GM19463 (cell line): ENCODE measurements around the gene ZBTB20.

ENCODE experiments used
- ATAC-seq: cut with Tn5 transposase; IDR thresholded peaks from one replicate; pipeline ENCODE4 v1.9.1; 2021; ENCODE audit warnings: mild to moderate bottlenecking, moderate library complexity; ENCODE audit not compliant: unreplicated experiment

The ZBTB20 gene

DNA sequence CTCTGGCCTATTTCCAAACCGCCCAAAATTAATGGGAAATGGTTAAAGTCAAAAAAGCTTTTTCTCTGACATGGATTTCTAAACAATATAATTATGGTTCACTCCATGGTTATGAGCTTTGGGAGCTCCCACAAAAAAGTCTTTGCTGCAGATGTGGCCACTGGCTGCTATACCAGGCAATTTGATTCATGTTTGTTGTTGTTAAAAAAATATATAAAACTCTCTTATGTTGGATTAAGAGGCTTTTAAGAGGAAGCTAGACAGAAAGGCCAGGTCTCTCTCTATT lies 594.6 kb downstream of the ZBTB20 start:
- ATAC-seq = no peak

DNA sequence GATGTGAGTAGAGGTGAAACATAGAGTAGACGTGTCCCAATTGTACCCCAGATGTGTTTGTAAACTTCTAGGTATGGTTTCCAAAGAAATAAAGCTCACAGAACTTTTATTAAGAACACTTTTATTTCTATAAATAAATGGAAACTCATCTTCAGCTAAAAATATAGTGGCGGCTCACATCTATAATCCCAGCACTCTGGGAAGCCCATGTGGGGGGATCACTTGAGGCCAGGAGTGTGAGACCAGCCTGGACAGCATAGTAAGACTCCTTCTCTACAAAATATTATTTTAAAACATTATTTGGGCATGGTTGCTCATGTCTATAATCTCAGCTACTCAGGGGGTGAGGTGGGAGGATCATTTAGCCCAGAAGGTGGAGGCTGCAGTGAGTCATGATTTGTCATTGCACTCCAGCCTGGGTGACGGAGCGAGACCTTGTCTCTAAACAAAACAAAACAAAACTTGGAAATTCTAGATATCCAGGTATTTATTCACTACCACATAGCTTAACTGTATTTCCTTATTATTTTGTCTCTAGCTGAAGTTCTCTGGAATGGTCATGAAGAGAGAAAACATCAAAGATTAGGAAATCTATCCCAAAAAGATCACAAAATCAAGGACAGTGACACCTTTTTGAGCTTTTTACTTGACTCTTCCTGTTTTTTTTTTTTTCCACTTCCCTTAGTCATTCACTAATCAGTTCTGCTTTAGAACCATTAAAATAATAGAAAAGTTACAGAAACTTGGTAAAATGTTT lies 595.1 kb downstream of the ZBTB20 start:
- ATAC-seq = no peak

DNA sequence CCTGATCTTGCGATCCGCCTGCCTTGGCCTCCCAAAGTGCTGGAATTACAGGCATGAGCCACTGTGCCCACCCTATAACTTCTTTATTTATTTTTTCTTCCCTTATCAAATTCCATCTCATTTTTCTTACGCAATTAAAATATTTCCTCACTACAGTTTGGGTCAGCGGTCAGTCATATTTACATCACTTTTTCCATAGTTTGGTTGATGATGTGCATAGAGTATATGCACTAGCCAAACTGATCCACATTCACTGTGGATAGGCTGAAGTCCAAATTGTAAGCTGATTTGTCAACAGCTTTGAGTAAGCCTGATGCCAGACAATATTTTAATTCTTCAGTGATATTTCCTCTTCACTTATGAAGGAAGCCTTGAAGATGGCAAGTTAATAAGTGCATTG lies 596.9 kb downstream of the ZBTB20 start:
- ATAC-seq = no peak

DNA sequence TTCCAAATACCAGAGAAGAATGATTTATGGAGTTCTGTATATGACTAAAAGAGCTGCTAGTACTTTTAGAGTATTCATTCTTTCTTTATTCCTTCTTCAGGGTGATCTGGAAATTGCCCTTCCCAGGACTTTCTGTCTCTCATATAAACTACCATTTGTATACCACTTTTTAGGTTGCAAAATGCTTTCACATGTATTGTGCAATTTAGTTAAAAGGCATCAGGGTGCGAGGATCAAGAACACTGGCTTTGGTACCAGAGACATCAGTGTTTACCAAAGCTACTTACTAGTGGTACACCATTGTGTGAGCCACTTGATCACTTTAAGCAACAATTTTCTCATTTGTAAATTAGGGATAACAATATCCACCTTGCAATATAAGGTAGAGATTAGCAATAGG lies 601.9 kb downstream of the ZBTB20 start:
- no peak for ATAC-seq

DNA sequence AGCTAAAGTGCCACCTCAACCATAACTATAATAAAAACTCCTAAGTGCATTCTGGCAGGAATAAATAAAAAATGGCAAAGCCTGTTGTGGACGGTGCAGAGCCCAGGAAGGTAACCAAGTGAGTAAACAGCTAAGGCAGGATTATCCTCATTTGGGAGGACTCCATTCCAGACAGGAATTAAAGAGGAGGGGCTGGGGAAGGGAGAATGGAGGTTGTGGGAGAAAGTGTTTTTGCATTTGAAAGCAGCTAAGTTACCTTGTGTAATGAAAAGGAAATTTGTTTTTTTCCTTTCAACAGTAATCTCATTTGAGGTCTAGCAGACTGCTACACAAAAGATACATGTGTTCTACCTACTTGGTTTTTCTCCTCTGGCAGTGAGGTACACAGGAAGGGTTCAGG lies 604.7 kb downstream of the ZBTB20 start:
- ATAC-seq = no peak

DNA sequence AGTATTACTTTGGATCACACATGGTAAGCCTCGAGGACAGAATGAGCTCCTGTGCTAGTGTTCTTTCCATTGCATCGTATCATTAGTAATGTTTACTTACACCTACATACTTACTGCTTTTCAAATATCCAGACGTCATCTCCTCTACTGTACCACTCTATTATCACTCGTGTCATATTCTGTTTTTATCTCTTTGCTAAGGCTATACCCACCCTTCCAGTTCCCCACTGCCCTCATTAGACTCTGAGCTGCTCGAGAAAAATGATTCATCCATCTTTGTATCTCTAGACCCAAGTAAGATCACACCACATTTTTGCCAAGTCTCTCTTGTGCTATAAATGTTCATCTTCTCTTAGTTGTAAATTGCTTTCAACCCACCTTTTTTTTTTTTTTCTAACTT lies 607.6 kb downstream of the ZBTB20 start:
- no peak for ATAC-seq

DNA sequence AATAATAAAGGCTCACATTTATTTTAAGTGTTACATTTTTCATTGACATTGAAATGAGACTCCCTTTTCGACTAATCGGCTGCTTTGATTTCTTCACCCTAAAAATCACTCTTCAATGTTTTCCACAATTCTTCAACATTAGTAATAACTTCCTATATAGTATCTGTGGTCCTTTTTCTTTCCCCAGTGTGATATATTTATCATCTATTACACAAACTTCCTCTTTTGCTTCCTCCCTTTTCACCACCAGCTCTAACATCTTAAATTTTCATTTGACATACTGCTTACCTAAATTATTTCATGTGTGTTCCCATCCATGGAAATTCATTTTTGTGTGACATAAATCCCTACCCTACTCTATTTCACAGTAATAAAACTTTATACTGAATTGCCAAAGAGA lies 608.9 kb downstream of the ZBTB20 start:
- ATAC-seq = no peak

DNA sequence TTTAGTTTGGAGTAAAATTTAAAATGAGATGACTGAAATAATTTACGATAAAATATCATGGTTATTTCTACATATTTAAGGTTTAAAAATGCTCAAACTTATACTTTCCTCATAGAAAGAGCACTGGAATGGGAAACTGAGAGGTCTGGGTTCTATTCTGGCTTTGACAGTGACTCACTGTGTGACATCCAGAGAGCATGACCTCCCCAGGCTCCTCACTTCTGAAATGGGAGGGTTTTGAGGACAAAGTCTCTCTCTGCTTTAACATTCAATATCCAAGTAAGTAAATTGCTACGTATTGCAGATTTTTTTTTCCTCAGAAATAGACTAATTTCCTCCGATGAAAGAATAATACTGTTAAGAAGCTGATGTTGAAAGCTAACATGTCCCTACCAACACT lies 618.6 kb downstream of the ZBTB20 start:
- no peak for ATAC-seq

DNA sequence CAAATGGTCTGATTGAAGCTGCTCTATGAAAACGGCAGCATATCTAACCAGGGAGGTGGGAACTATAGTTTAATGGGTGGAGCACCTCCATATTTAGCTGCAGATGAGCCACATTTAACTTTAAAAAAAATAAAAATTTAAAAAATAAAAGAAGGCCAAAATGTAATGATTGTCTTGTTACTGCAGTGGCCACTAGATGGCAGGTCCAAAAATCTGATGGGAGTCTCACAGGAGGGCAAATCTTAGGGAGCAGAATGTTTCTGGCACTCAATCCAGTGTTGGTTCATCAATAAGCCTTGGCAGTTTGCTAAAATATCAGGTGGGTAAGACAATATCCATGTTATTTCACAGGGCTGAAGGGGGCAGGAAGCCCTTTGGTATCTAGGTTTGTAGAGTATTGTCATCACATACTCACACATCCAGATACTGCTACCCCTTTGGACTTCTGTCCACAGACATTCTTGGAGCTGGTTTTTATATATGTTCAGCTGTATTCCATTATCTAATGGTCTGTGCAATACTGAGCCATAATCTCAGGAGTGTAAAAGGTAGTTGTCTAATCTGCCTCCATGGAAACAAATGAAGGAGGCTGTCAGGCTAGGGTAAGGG lies 619.9 kb downstream of the ZBTB20 start:
- no peak for ATAC-seq

DNA sequence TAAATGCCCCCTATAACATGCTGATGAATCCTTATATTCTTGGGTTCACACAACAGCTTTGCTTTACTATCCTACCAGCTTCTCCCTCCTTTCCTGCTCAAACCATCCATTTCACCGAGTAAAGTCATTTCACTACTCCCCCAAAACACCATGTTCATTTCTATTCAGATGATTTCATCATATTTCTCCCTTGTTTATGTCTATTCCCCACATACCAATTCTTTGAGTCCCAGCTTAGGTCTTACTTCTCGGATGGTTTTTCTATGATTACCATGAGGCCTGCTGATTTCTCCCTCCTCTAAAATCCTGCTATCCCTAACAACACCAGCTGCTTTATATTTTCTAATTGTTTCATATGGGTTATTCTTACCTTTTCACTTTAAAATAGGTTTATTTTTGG lies 621.8 kb downstream of the ZBTB20 start:
- no peak for ATAC-seq

DNA sequence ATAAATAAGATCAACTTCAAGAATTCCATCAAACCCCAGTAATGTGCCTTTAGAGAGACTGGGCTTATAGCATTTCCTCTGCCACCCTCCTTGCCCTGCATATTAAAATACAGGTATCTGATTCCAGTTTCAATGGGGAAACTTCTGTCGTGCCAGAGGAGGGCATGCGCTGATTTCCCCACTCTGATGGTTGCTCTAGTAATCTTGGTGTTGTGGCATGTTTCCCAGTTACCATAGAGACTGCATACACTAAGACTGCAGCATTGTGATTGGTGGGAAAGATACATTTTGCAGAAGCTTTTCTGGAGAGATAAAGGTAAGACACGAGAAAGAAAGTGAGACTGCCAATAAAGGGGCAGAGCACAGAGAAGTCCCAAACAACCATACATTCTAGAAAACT lies 627.7 kb downstream of the ZBTB20 start:
- peak; percentile 39 for ATAC-seq

DNA sequence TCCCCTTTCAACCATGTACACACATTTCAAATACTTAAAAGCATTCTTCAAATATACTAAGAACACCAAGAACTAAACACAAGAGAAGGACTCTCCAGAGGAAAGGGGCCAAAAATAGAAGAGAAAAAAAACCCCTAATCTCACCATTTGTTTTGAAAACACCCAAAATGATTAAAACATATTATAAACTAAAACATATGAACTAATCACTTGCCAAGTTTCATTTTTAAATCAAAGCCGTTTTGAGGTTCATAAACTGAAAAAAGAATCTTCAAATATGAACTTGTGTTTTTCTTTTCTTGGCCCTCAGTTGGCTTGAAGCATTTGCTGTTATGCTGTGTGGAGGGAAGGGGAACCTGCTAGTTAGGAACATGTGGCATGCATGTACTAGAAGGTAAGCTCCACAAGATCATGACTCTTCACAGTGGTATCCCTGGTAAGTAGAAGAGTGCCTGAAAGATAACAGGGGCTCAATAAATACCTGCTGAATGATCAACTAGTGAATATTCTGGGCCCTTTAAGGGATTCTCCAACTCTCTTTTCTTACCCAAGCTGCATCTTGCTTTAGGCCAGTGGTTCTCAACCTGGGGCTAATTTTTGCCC lies 628.8 kb downstream of the ZBTB20 start:
- ATAC-seq = no peak

DNA sequence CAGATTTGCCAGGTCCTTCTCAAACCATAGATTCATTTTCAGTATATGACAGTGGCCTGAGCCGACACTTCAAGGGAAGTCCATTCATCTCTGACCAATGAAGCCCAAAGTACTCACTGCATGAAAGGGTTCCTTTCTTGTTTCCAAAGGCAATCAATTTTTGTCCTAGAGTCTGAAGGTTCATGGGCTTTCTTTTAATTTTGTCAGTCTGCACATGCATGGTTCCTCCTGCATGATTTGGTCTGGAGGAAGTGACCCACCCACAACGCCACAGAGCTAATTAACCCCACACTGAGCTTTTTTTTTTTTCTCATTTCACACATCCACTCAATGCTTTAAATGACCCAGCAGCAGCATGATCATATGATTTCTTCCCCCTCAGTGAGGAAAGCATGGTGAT lies 636.9 kb downstream of the ZBTB20 start:
- ATAC-seq = no peak

DNA sequence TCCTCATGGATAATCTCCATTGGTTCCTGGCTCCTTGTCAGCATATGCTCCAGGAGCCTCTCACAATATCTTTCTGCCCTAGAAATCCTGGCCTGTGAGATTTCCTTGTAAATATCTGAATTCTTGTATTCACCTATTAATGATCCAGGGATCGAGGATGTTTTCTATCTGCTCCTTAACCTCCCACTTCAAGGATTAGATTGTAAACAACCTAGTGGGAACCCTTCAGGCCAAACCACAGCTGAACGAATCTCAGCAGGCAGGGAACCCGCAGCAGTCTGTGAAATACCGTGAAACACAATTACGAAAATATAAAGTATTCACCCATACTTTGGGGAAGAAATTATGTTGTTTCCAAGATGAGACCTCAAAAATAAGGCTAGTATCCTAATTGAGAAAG lies 637.3 kb downstream of the ZBTB20 start:
- no peak for ATAC-seq

DNA sequence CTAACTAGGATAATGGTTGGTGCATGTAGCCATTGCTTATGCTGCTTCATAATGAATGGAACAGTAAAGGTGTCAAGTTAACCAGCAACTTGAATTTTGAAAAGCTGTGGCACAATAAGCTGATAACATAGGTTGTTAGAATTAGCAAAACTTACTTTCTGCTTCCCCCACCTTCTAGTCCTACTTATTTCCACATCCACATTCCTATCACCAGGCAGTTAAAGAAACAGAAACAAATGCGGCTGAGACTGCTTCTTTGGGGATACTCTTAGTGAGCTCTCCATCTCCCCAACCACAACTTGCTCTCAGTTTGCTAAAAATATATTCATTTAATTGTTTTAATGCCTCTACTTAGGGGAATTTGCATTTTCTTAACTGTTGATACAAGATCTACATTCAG lies 638.1 kb downstream of the ZBTB20 start:
- ATAC-seq = no peak

DNA sequence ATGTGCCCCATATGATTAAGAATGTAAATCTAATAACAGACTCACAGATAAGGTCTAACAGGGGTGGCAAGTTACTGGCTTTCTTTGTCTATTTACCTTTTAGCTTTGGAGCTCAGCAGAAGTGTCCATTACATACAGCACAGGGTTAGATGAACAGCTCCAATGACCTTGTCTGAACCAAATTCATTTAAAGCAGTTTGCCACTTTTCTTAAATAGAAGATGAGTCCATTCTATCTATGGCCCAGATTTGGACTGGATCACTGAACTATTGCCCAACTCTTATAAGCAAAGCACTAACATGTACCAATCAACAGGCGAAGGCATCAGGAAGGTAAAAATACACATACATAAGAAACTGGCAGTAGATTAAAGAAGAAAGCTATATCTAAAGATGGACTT lies 638.9 kb downstream of the ZBTB20 start:
- no peak for ATAC-seq

DNA sequence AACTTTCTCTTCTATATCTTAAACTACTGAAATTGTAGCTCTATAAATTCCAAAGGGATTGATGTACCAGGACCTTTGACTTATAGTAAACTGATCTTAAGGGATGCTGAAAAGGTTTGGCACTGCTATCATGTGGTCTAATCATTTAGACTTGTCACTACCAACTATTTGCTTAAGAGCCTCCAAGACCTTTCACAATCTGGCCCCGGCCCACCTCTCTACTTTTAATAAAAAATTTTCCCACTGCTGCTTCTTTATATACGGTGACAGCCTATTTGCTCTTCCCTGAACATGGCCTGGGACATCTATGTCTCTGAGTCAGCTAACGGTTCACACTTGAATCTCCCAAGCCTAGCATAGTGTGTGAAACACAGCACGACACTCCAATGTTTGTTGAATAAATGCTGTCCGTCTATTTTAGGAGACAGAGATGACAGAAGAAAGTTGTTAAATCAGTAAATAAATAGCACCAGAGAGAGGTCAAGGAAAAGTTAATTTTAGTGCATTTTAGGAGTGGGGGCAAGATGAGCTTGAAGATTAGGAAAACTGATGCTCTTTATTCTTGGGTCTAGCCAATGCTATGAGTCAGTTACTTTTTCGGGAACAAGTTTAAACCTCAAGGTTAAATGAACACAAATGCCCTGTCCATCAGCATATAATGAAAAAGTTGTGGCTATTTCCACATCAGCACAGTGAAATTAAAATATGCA lies 640.3 kb downstream of the ZBTB20 start:
- ATAC-seq = no peak

DNA sequence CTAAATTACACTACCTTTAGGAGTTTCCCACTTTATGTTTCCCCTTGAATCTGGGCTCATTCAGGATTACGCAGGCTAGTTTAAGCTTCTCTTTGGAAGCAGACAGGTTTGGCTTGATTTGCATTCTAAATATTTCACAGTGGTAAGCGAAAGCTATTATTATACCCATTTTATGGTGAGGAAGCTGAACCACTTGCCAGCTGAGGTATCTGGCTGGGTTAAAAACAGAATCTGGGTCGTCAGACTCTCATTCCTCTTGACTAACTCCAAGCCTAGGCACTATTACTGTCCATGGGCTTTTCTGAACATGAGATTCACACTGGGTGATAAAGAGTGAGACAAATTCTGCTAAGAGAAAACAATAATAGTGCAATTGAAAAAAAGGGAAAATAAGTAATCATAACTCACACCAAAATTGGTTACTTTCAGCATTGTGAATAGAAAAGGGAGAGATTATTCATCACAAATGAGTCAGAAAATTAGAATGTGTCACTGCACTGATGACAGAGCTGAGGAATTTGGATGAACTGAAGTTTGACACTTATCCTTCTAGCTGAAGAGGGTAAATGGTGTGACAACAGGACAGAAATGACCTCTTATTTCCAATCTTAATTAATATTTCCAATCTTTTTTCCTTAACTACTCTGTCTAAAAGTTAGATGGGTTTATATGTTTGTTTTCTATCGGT lies 642.0 kb downstream of the ZBTB20 start:
- ATAC-seq = no peak

DNA sequence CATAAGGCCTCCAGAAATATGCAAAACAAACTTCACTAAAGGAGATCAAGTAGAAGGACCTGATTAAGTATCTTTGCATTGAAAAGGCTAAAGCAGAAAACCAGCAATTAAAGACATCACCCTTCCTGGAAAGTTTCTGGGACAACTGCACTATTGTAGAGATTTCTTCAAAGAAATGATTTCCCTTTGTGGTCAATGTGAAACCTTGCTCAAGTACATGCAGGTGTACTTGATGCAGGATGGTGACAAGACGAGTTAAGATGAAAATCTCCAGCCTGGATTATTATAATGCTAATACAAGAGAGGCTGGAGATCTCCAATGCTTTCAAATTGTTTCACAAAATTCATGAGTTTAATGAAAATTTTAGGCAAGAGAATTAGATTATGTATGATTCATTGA lies 644.9 kb downstream of the ZBTB20 start:
- no peak for ATAC-seq

DNA sequence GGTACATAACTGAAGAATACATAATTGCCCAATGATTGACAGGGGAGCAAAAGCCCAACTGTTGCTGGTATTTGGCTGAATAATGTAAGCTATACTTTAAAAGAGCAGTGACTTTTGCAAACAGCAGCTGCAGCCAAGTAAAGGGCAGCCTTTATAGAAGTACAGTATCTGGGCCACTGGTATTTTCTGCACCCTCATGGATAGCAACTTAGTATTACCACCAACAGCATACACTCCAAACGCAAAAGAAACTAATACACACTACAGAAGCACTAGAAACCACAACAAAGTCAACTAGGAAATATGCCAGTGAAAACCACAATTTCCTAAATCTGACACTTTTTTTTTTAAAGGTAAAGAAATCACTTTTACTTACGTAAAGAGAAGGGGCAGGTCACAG lies 647.1 kb downstream of the ZBTB20 start:
- peak; percentile 54 for ATAC-seq

DNA sequence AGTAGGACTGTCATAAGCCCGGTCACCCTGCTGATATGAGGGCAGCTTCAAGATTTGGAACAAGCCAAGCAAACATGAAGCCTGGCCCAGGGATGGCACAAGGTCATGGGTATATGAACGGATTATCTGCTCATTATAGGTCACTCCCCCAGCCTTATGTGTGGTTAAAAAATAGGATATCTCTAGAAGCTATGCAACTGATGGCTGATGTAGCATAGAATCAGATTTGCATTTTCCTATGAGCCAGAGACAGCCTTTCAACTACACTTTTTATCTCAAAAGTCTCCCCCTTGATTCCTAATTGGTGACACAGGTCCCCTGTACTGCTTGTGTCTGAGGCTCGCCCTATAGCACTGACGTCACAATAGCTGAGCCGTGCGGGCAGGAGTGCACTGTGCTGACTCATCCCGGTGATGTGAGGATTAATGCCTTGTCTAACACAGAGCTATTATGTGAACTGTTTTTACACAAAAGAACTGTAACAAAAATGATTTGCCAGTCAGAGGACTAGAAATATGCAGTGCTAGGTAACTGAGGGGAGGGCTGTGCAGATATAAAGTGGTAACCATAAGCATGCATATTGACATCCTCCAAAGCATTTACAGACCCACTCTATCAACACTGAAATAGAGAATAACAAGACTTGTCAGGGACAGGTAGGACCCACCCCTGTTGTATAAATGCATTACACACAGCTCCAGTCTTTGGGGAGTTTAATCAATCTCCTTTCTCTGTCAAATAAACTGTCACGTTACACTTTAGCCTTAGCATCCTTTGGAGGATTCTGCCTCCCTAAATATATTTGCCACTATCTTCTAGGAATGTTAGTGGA lies 648.3 kb downstream of the ZBTB20 start:
- ATAC-seq = no peak
